Suprapubic skin (tissue), 4 donors: ENCODE measurements around the gene LIPJ.

ENCODE experiments used
- CTCF ChIP-seq, 2 donors: fragments of 200-600 bp in 1 of 2; fragments of 450-650 bp in 1 of 2; sonication (generic) in 1 of 2; IDR thresholded peaks; one replicate each; pipeline ENCODE4 v1.5.1; 2016 to 2019; ENCODE audit warnings: antibody characterized with exemption in 2 of 2, mild to moderate bottlenecking in 1 of 2, moderate library complexity in 1 of 2
- EP300 ChIP-seq: sonication (generic); formaldehyde crosslinking; IDR thresholded peaks from one replicate; pipeline ENCODE4 v1.6.1; 2017; ENCODE audit warnings: antibody characterized with exemption
- POLR2A ChIP-seq, 2 donors: fragments of 450-650 bp; IDR thresholded peaks; one replicate each; pipeline ENCODE4 v1.6.1; 2017; ENCODE audit warnings: antibody characterized with exemption in 2 of 2, mild to moderate bottlenecking in 2 of 2, moderate library complexity in 2 of 2
- POLR2AphosphoS5 ChIP-seq, 3 donors: sonication (generic); formaldehyde crosslinking; IDR thresholded peaks; one replicate each; pipeline ENCODE4 v1.6.1; 2017; ENCODE audit warnings: antibody characterized with exemption in 3 of 3

DNA sequence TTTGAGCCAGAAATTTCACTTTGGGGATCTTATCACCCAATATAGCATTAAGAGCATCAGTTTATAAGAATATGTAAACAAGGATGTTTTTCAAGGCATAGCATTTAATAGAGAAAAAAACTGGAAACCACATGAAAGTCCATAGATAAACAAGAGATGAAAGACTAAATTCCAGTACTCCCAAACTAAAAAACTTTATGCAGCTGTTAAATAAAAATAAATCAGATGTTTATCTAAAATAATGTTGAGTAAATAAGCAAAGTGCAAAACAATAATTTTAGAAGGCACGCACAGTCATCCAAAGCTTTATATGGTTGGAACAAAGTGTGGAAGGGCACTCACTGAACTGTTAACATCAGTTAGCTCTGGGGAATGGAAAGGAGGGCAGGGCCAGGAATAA is 24.4 kb upstream of the LIPJ start:
- TF ChIP-seq POLR2A (IDR thresholded peaks at IDR 0.05), result no peak
- TF ChIP-seq EP300, result no peak
- no peak for TF ChIP-seq CTCF (IDR thresholded peaks at IDR 0.05)
- TF ChIP-seq POLR2AphosphoS5 (IDR thresholded peaks at IDR 0.05), result no peak
